AG09309 (cell line): ENCODE results near the gene IGF2BP3.

Experiments
- DNase-seq: peaks from one replicate; pipeline ENCODE4 v3.0.0-alpha.2; 2010; ENCODE audit warnings: low read depth
- H3K4me3 ChIP-seq: 2 replicates; pipeline ENCODE4 v1.5.1; 2011; ENCODE audit warnings: mild to moderate bottlenecking, low read depth, low read length, moderate library complexity; ENCODE audit not compliant: control insufficient read depth
- CTCF ChIP-seq: IDR thresholded peaks from 2 replicates; pipeline ENCODE4 v1.5.1; 2011; ENCODE audit warnings: mild to moderate bottlenecking, low read depth, low read length, inconsistent platforms; ENCODE audit not compliant: insufficient read depth, control insufficient read depth; ENCODE audit errors: missing control alignments

Gene IGF2BP3

GRCh38 chr7:23449941-23450340 lies 20.4 kb downstream of the IGF2BP3 start:
- no peak overlapping the region for H3K4me3 ChIP-seq
- DNase-seq, result no peak
- TF ChIP-seq CTCF, result no peak

- no peak for DNase-seq
- TF ChIP-seq CTCF, result no peak
- H3K4me3 ChIP-seq, result no peak overlapping the region
These were observed 25.0 kb downstream of the IGF2BP3 start for GRCh38 chr7:23445326-23445725.

DNA sequence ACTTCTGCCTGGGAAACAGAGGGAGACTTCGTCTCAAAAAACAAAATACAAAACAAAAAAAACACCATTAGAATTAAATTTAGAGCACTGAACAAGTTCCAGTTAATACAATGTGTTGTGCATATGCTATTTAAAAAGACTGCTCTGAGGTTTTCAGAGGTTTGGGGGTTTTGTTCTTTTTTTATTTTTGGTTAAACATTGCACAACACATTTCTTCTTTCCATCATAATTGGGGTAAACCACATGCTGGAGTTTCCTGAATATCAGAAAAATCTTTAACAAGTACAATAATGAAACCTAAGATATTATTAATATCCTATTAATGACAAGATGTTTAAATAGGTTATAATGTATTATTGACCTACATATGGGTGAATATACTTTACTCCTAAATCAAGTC lies 26.3 kb downstream of the IGF2BP3 start:
- DNase-seq, result no peak
- H3K4me3 ChIP-seq, result no peak overlapping the region
- TF ChIP-seq CTCF, result no peak

- no peak for TF ChIP-seq CTCF
- no peak overlapping the region for H3K4me3 ChIP-seq
- DNase-seq, result no peak
These were observed 32.1 kb downstream of the IGF2BP3 start for GRCh38 chr7:23438171-23438570.

GRCh38 chr7:23434147-23434917 lies 36.0 kb downstream of the IGF2BP3 start:
- TF ChIP-seq CTCF, result no peak

DNA sequence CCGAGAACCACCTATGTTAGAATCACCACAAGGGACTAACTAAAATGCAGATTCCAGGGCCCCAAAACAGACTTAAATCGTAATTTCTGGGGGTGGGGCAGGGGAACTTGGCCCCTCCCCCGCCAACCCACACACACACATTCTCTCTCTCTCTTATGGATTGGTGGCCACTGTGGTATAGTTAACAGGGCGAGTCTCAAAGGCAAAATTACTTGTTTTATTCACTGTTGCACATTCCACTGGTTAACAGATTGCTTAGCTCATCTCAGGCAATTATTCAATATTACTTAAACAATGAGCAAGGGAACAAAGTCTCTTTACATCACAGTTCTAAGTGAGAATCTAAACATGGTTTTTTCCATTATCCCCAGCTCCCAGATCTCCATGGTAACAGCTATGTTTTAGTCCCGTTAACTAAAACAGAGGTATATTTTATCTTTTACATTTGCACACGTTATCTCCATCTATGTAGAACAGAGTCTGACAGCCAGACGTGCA lies 38.5 kb downstream of the IGF2BP3 start:
- DNase-seq, result no peak
- no peak for TF ChIP-seq CTCF
- no peak overlapping the region for H3K4me3 ChIP-seq

More at GRCh38 chr7:23434147-23434917, 36.0 kb downstream of the IGF2BP3 start:
- no peak overlapping the region for H3K4me3 ChIP-seq
- no peak for DNase-seq
